ENCODE measurements around the gene KIAA0825. TPM values are rescaled to one million over a fixed set of nuclear protein-coding genes. Genes with fewer than 3 reads are reported as not detected.

KIAA0825 gene
- total RNA-seq, 1 experiment from 2014 or later: 2.3 TPM

DNA sequence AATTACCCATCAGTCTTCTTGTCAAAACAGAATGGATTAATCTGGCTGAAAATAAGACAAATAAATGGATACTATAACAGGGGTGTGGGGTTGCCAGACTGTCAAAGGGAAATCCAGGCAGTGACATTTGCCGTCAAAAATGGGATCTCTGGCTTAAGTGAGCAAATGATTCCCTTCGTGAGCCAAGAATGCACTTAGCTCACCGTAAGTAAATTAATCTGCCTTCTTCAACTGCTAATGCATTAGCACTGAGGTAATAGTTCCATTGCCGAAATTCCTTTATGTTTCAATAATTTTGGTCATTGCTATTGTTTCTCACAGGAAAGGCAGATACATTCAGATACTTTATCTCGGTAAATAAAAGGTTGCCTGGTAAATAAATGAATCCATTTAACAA, 377.8 kb downstream of the KIAA0825 start:
- DNase-seq (ENCODE audit: low spot score): no peak

DNA sequence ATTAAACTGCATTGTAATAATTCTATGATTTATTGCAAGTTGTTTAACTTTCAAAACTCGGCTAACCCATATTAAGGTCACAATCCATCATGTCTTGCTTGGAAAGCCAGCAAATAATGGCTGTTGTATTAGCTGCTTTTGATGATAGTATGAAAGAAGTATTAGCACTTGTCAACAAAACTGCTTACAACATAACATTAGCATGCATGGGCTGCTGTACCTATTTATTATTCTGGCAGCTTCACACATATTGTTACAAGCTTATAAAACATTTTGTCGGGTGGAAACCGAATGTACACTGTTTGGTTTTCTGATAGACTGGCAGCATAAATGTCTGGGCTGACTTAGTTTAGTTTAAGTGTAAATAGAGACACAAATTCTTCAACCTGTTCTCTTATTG, 378.3 kb downstream of the KIAA0825 start:
- DNase-seq (ENCODE audit: low spot score): no peak

DNA sequence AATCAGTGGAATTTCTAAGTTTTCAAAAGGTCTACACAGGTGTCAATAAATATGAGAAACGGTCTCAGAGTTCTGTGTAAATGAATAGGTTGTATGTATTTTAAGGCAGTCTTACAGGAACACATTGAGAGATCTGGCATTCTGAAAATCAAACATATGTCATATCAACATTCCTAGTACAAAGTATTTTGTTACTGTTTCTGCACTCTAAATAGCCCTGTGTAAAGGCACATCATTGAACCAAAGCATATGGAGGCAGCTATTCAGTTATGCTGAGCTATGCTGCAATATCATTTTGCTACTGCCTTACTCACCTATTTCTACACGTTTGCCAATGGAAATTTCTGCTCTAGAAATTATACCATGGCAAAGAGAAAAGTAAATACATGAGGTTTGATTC, 379.1 kb downstream of the KIAA0825 start:
- no peak for DNase-seq (ENCODE audit: low spot score)

DNA sequence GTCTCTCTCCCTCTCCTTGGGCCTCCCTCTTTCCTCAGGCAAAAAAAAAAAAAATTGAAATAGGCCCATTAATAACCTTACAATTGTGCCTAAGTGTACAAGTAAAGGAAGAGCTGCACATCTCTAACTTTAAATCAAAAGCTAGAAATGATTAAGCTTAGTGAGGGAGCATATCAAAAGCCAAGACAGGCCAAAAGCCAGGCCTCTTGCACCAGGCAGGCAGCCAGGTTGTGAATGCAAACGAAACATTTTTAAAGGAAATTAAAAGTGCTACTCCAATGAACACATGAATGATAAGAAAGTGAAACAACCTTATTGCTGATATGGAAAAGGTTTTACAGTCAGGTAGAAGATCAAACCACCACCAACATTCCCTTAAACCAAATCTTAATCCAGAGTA, 383.4 kb downstream of the KIAA0825 start:
- no peak for DNase-seq (ENCODE audit: low spot score)

DNA sequence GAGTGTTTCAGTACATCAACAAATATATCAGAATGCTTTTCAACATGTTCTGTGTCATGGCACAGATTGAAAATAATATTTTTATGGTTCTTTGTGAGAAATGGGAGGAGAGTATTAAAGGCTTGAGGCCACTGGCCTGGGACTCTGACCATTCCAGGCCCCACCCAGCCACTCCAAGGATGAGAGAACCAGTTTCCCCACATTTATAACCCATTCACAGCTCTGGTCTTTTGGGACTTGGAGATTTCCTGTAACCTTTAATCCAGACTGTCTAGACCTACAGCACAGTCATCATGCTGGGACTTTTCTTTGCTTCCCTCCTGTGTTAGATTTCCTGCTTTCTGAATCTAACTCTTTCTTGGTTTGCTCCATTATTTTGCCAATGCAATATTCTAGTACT, 389.6 kb downstream of the KIAA0825 start:
- DNase-seq (ENCODE audit: low spot score): no peak

DNA sequence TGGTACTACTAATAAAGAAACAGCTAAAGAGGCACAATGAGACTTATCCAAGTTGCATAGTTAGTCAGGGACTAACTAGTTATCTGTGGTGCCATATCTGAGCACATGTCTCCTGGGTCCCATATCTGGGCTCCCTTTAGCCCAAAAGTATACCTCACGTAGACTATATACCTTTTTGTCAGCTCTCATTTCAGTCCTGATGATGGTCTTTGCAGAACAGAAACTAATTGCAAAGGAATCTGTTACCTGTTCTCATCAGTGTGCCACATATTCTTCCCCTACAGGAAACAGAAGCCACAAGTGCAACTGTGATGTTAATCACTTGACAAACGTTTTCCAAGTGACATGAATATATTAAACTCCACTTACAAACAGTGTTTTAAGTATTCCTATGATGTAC, 395.2 kb downstream of the KIAA0825 start:
- no peak for DNase-seq (ENCODE audit: low spot score)

DNA sequence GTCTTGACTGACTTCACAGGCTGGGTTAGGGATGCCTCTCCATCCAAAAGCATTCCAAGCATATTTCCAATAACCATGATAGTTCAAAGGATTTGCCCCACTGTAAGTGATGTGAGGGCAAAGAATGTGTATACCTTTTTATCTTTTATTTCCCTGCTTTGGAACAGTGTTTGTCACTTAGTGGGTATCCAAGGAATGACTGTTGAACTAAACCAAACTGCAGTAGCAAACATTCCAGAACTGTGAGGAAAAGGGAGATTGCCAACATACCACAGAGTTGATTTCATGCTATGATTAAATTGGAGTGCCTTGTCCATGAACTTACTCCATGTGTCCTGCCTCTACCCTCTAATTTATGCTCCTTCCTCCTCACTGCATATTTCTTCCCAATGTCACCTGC, 400.0 kb downstream of the KIAA0825 start:
- peak; percentile 27 for DNase-seq (ENCODE audit: low spot score)

DNA sequence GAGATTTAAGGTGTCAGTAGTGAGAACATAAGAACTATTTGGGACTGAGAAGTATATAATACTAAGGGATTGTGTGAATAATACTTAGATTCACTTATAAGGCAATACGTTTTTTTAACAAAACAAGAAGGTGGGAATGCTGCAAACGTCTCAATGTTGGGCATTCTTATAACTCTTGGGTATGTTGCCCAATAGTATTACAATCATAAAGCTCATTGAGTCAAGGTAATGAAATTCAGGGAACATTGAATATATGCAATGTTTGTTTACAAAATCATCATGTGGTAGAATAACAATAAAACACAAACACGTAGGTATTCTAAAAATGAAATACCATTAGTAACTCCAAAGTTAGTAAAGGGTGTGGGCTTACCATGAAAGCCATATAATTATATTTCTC, 400.7 kb downstream of the KIAA0825 start:
- DNase-seq (ENCODE audit: low spot score): no peak

DNA sequence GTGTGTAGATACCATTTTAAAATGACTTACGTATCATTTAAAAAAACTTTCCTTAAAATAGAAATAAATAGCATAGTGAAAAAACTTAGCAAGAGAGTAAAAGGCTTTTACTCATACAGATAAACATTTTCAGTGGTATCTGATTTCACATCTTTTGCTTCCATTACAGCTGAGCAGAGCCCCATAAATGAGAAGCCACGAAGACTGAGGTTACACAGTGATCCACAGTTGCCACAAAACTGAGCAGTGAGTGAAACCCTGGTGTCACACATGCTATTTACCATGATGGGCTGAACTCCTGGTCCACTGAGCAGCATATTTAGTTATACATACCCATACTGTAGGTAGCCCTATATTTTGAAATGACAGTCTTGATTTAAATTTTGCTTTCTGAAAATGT, 401.2 kb downstream of the KIAA0825 start:
- DNase-seq (ENCODE audit: low spot score): no peak

DNA sequence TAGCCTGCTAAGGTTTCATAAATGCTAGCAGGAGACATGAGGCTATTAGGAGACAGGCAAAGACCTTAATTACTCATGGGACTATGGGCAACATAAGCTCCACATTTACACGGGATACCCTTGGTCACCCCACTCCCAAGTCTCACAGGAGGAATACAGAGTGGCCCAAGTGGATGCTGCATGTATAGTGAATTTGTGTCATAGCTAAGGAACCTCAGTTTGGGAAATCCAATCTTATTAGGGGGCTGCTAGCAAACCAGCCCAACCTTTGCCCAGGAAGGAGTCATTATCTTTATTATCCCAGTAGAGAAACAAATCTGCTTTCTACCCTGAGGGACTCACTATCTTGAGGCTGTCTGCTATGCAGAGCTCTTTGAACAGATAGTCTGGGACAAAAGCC, 405.9 kb downstream of the KIAA0825 start:
- no peak for DNase-seq (ENCODE audit: low spot score)

DNA sequence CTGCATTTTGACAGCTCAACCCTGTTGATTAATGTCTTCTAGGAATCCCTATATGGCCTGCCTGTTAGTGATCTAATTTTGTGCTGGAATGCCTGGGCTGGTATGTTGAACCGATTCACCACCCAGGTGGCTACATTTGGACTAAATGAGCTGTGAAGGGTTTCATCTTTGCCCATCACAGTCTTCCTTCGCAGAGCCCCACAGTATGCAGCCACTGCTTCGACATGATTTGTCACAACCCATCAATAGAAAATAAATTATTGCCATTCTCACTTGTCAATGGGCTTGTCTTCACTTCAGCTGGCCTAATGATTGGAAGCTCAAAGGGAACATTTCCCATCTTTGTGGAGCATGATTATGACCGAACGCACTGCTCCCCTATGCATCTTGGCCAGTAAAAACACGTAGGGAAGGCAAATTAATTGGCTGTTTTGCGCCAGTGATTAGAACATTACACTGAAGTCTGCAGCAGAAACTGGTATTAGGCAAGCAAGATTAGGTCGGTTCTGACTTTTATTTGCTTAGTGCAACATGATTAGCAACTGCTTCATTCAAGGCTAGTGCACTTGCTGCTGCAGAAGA, 408.5 kb downstream of the KIAA0825 start:
- no peak for DNase-seq (ENCODE audit: low spot score)

DNA sequence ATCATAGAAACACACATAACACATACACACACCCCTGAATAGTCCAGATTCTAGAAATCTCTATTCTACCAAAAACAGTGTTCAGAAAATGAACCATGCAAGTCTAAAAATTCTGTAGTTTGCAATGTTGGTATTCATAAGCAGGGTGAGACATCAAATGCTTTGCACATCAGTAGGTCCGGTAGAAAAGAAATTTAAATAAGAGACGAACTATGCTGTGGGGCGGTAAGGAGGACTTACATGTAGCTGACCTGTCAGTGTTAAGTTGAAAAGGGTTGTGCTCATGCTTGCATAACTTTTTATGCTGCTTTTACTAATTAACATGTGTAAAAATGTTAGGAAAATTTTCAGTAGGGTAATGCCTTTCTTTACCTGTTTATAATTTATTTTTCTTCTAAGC, 409.1 kb downstream of the KIAA0825 start:
- DNase-seq (ENCODE audit: low spot score): no peak

DNA sequence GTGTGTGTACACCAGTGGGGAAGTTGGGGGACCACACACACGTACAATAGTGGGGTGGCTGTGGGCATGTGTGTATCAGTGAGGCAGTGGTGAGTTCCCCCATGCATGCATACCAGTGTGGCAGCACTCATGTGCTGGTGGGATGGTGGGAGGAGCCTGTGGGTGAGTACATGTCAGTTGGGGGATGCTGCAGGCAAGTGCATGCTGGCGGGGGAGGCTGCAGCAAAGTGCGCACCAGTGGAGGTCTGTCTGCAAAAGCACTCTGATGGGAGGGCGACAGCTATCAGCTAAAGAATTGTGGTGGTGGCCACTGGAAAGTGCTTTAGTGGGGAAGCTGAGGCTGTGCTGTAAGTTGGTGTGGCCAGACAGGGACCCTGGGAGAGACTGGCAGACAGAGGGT, 418.8 kb downstream of the KIAA0825 start:
- no peak for DNase-seq (ENCODE audit: low spot score)

DNA sequence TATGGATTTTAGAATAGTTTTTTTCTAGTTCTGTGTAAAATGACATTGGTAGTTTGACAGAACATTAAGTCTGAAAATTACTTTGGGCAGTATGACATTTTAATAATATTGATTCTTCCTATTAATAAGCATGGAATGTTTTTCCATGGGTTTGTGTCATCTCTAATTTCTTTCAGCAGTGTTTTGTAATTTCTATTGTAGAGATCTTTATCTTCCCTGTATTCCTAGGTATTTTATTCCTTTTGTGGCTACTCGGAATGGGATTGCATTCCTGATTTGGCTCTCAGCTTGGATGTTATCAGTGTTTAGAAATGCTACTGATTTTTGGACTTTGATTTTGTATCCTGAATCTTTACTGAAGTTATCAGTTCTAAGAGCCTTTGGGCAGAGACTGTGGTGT, 420.4 kb downstream of the KIAA0825 start:
- no peak for DNase-seq (ENCODE audit: low spot score)

DNA sequence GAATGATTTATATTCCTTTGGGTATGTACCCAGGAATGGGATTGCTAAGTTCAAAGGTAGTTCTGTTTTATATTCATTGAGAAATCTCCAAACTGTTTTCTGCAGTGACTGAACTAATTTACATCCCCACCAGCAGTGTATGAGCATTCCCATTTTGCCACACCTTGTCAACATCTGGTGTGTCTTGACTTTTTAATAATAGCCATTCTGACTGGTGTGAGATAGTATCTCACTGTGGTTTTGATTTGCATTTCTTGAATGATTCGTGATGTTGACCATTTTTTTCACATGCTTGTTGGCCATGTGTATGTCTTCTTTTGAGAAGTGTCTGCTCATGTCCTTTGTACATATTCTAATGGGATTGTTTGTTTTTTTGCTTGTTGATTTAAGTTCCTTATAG, 421.5 kb downstream of the KIAA0825 start:
- DNase-seq (ENCODE audit: low spot score): no peak

DNA sequence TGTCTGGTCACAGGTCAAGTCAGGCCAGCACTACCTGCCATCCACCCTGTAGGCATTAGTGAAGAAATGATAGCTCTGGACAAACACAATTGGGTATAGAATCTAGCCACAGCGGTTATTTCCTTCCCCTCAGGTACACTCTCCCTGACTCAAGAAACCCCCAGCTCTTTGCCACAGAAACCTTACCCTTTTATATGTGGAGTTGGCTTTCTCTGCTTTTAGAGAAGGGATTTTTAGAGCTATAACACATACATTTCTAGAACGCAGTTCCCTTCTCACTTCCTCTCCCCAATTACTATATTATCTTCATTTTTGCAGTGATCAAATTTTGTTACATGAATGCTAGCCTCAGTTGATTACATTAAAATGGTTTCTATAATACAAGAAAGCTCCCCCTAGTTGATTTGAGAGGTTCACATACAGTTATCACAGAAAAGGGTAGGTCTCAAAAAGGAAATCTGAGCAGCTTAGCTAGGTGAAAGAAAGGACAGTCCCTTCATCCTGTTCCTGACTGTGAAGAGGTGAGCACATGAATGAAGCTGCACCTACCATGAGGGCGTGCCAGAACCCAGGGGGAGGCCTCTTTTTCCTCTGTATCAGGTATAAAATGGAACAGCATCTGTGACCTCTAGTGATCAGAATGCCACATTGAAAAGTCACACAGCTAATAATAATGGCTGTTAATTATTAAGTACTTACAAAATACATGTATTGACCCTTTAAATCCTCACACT, 425.6 kb downstream of the KIAA0825 start:
- no peak for DNase-seq (ENCODE audit: low spot score)

DNA sequence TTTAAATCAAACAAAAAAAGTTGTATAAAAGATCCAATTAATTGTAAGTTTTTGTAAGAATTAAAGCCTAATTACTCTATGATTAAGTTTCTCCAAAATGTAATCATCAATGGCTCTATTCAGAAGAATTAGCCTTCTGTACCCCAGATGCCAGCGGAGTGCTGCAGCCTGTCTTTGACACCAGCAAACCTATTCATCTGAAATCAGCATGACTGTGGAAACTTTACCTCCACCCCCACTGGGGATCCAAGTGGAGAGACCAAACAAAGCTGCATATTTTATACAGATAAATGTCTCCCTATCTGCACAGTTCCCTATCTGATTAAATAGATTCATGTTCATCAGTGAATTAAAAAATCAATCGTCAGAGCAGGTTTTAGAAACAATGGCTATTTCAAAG, 426.8 kb downstream of the KIAA0825 start:
- DNase-seq (ENCODE audit: low spot score): no peak

DNA sequence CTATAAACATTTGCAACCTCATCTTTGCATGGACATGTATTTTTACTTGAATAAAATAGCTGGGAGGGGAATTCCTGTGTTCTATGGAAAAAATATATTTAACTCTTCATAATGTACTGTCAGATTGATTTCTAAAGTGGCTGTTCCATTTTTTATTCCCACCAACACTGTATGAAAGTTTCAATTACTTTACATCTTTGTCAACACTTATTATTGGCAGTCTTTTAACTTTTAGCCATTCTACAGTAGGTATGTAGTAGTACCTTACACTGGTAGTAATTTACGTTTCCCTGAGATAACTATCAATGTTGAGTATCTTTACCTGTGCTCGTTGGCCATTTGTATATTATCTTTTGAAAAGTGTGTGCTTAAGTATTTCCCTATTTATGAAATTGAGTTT, 429.7 kb downstream of the KIAA0825 start:
- DNase-seq (ENCODE audit: low spot score): no peak

DNA sequence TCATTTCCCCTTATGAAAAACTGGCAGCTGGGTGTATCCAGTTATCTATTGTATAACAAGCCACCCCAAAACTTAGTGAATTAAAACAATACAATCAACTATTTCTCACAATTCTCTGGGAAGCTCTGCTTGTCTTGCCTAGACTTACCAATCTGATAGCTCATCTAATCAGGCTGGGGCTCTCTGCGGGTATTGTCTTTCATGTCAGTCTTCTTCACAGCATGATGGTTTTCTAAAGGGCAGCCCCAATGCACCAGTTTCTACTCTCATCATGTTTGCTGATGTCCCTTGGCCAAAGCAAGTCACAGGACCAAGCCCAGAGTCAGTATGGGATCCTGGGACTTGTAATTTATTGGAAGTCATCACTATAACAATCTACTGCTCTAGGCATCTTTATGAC, 433.5 kb downstream of the KIAA0825 start:
- DNase-seq (ENCODE audit: low spot score): no peak

DNA sequence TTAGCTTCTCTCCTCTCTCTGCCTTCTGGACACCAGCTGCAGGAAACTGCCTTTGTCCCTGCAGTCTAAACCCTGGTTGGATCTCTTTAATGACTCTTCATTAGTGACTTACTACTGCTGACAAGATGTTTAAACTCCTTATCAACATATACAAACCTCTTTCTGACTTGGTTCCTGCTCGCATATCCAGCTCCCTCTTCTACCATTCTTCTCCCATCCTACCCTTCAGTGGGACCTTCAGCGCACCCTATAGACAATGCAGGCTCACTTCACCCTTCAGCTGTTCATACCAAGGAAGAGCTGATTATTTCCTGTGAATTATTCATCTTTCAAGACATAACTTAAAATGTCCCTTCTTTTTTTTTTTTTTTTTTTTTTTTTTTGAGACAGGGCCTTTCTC, 436.5 kb downstream of the KIAA0825 start:
- peak; percentile 13 for DNase-seq (ENCODE audit: low spot score)

DNA sequence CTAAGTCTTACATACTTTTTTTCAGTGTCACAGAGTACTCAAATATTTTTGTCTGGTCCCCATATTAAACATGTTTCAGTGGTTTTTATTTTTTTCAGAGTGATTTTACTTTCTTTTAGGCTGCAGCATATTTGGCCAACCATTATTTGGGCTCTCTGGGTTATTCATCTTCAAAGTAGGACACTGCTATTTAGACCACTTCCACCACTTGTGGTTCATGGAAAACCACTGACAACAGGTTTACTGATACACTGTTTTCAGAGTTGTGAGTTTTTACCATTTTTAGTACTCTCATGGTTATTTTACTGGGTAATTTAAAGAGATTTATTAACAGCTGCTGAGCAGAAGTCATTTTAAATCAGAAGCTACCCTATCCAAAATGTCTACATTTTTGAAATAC, 437.6 kb downstream of the KIAA0825 start:
- no peak for DNase-seq (ENCODE audit: low spot score)

DNA sequence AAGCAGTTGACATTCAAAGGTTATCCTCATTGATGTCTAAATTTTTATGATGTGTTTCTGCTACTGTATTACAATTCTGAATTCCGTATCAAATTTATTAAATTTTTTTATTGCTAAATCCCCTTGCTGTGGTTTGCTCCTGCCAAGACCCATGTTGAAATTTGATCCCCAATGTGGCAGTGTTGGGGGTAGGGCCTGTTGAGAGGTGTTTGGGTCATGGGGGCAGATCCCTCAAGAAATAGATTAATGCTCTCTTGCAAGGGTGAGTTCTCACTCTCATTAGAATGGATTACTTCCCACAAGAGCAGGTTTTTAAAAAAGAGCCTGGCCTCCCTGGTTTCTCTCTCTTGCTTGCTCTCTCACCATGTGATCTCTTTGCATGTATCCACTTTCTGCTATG, 442.5 kb downstream of the KIAA0825 start:
- no peak for DNase-seq (ENCODE audit: low spot score)

DNA sequence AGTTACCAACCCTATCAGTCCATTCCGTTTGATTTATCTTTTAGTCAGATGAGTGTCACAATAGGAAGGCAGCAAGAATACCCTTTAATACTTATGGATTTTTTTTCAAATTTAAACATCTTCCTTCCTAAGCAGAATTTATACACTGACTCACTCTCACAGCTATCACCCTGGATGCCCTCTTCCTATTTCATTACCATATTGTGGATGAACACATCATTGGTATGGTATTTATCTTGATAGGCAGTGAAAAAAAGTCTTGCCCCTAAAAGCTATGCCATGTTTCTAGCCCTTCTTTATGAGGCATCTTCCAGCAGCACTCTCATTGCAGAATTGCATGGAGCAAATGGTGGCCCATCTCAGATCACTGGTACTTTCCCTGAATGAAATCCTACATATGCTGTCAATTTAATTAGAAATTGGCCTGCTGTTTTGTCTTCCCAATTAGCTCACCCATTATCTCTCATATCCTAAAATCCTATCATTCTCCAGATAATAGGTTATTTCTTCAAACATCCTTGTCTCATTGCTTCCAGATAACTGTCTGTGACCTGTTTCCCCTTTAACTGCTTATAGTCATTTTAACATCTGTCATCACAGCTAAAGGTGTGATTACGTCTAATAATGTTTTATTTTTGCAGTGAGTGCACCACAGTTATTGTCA, 443.5 kb downstream of the KIAA0825 start:
- DNase-seq (ENCODE audit: low spot score): no peak

All from H4 (cell line).